NCI-H2081 treated with DMSO at 0.1 percent for 48 hours (cell line): ENCODE data around the gene DCDC2C.

Source experiments
- DNase-seq: peaks from one replicate; lab custom pipeline; 2025; lab: John Stamatoyannopoulos, UW

DCDC2C gene

DNA sequence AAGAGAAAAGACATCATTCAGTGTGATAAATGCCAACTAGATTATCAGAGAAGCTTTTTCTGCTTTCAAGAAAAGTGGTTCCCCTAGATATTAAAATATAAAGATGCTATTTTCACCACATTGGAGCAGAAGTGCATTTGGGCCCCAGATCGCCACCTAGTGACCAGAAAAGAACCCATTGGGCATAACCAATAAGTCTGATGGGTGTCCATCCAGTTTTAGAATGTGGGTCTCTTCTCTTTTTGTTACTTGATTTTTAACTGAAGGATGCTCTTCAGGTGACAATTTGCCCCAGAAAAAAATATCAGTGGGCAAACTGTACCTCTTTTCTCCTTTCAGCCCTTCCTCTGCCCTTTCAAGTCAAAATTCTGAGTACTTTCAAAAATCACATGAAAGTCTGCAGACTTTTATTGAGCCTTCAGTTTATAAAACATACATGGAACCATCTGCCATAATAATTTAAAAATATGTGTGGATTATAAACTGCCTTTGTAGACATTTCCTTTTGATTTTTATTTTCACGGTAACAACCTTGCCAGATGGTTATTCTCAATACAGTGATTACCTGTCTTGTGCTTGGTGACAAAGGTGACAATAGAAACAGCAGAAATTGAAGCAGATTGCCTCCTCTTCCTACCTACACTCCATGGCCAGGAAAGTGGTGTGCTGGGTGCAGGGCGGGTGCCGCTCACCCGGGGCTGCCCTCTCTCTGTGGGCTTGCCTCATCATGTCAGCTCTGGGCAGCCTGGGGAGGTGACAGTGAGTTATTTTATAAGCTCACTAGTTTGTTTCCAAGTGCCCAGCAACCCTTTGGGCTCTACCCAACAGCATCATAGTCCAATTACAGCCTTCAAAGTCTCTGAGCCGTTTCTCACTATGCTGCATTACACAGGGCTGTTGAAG lies 124.5 kb downstream of the DCDC2C start:
- DNase-seq: no peak

GRCh38 chr2:3830796-3831195 lies 127.4 kb downstream of the DCDC2C start:
- DNase-seq: no peak

- DNase-seq: no peak
These were observed 133.7 kb downstream of the DCDC2C start for GRCh38 chr2:3837086-3837485.

DNA sequence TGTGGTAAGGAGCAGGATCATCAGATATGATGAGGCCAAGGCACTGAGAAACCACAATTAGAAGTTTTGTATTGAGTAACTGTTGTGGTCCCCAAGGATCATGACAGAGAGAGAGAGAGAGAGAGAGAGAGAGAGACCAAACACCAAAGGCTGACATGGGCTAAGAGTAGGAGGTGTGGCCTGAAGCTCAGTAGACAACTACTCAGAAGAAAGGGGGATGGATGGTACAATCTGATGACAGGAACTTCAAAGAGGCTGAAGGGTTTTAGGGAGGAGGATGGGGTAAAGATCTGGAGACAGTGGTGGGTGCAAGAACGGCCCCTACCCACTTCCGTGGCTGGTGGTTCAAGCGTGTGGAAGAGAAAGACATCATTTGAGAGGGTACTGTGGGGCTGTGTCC lies 135.0 kb downstream of the DCDC2C start:
- no peak for DNase-seq

GRCh38 chr2:3839476-3839875 lies 136.1 kb downstream of the DCDC2C start:
- no peak for DNase-seq

- no peak for DNase-seq
These were observed 137.3 kb downstream of the DCDC2C start for GRCh38 chr2:3840611-3841155.

- DNase-seq: no peak
These were observed 144.2 kb downstream of the DCDC2C start for GRCh38 chr2:3847397-3848052.

DNA sequence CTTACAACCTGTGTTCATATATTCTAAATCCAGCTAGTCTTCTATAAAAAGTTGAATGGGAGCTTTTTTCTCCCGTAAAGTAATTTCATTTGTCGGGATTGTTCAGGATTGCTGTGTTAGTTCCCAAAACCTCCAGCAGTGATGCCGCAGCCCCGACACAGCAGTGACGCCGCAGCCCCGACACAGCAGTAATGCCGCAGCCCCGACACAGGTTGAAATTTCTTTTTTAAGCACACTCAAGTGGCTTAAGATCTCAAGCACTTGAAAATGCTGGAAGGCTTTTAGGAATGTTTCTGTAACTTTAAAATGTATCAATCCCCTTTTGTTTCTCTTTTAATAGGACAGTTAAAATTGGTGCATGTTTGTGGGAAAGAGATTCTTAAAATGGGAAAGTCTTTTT lies 145.4 kb downstream of the DCDC2C start:
- DNase-seq: no peak

- no peak for DNase-seq
These were observed 145.8 kb downstream of the DCDC2C start for GRCh38 chr2:3849213-3849612.

DNA sequence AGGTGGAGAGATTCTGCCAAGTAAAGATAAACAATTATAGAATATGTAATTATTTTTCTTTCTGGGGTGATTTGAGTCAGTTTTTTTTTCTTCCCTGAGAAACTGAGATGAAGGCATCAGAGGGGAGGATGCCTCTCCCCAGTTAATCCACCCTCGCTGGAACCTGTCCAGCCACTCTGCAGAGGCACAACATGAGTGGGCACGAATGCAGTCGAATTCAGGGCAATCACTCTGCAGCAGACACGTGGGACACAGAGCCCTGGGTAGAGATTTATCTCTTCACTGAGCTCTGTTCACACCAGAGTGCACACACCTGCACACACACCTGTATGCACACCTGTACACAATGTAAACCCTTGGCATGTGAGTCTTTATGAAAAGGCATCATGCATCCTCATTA lies 154.2 kb downstream of the DCDC2C start:
- peak; percentile 93 for DNase-seq

DNA sequence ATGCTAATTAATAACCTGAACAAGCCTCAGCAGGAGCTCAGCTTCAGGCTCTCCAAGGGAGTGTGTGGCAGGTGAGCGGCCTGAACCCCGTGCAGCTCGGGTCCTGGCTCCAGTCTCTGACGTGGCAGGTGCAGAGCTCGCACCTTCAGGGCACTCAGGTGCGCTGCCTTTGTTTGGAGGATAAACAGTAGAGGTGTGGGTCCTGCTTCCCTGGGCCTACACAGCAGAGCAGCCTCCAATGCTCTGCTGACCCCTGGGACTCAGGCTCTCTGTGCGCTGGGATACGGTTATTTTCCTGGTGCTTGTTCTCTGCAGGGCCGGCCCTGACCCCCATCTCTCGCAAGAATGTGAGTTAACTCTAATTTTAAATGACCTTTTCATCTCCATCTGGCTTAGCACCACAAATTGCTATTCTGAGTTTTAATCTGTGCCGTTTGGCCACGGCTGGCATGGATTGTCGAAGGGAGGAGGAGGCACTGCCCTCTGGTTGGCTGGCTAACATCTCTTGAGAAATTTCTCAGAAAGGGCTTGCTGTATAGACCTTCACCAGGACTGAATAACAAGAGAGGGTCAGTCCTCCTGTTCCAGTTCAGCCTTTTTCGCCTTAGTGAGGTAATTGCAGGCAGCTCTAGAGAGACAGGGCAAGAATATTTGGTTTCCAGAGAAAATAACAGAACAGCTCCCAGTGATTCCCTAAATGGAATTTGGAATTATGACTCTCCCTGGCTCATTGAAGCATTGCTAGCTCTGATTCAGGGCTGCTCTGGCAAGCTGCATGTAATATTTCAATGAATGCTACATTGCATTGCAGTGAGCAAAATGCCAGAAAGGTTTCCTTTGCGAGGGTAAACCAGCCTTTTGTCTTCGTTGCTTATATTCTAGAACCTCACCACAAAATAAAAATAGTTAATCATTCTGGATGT lies 161.8 kb downstream of the DCDC2C start:
- DNase-seq: peak; percentile 70

- DNase-seq: no peak
These were observed 164.1 kb downstream of the DCDC2C start for GRCh38 chr2:3867469-3867868.

- no peak for DNase-seq
These were observed 164.8 kb downstream of the DCDC2C start for GRCh38 chr2:3868012-3868805.

- no peak for DNase-seq
These were observed 166.8 kb downstream of the DCDC2C start for GRCh38 chr2:3870222-3870621.

DNA sequence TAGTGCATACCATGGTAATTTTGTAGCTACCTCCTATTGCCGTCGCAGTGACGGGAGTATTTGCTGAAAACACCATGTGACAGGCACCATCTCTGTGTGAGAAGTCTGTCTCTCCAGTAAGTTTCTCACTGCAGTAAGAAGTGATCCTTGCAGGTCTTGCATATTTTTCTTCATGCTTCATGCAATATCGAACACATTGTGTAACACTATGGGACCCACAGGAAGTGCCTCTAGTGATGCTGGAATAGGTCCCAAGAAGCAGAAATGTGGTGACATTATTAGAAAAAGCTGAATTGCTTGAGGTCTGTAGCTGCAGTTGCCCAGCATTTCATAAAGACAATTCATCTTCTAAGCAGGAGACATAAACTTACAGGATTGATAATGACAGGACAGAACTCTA lies 167.6 kb downstream of the DCDC2C start:
- DNase-seq: no peak

DNA sequence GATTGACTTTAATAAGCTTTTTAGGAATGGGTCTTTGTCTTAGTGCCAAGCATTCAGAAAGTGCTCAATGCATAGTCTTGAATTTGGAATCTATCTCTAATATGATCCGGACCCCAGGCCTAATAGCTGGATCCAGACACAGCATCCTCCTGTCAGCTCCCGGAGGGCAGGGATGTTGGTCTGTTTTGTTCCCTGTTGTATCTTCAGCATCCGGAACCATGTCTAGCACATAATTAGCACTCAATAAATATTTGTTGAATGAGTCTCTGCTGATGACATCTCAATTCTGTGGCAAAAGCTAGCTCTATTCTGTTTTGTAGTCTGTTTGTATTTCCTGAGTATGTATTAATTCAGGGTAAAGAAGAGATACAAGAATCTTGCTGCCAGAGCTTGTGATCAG lies 169.1 kb downstream of the DCDC2C start:
- no peak for DNase-seq

DNA sequence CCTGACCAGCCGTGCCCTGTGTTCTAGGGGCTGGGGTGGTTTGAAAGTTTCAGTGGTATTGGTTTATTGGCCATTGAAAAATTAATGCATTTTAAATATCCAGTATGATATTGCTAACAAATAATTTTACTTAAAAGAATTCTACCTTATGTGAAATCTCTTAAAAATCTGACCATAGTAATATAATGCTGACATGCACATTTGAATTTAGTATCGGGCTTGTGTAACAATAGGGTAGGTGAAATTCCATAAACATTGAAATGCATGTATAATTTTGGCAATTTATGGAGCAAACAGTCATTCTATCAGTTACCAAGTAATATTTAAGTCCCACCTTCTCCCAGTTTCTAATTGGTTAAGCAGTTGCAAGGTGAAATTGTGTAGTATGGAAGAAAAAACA lies 170.5 kb downstream of the DCDC2C start:
- DNase-seq: no peak

GRCh38 chr2:3876221-3876620 lies 172.8 kb downstream of the DCDC2C start:
- no peak for DNase-seq

DNA sequence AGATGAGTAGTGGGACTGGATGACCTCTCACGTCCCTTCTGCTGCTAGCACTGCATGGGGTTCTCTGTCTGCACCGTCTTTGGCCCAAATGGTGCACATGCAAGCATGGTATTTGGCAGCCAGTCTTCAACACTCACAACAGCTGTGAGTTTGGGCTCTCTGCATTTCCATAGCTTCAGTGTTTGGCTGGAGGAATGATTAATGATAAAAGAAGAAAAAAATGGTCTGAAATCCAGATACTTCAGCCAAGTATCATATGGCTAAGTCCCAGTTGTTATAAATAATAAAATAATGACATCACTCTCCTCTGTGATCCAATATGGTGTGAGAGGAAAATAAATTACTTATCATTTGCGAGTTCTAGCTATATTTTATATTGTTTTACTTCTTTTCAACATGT lies 173.3 kb downstream of the DCDC2C start:
- DNase-seq: no peak

DNA sequence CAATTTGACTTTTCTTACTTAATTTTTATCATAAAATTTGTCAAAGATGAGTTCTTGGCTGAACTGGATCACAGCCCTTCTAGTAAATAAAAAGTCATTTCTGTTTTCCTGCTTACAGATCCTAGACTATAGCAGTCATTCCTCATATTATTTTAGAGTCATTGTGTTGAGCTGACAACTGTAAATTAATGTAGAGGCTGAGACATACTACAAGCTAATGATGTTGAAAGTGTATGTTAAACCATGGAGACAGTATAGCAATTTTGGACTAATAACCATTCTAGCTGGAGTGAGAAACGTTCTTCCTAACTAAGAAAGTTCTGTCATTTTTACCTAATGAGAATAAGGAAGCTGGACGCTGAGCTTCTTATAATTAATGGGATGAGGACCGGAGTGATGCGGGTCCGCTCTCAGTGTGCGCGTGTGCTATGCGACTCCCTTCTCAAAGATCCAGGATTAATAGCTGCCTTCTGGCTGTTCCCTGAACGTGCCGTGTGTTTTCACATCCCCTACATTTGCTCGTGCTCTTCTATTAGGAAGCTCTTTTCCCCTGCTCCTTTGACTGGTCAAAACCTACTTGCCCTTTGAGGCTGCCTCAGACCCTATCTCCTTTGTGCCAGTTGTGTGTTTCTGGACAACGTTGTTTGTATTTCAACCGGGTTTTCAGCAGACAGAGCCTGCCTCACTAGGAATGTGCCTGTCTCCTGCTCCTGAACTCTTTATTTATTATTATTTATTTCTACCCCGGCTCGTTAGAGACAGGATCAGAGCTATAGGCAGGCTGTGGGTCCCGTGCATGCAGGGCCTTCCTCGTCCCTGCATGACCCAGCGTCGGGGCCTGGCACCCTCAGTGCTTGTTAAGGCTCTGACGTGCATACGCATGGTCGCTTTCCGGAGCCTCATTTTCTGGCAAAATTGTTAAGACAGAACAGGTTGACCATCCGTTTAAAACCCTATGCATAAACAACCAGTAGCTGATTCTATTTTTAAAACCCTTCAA lies 182.6 kb downstream of the DCDC2C start:
- no peak for DNase-seq
